Neural progenitor cell (in vitro differentiated cells): ENCODE results near the gene TCFL5.

Experiments used
- EZH2 ChIP-seq: fragments of 200-600 bp; sonication (generic); IDR thresholded peaks from 2 replicates; pipeline ENCODE4 v1.6.1; 2017; ENCODE audit warnings: antibody characterized with exemption, mild to moderate bottlenecking, moderate library complexity
- EZH2phosphoT487 ChIP-seq: fragments of 200-600 bp; sonication (generic); IDR thresholded peaks from 2 replicates; pipeline ENCODE4 v1.6.1; 2017; ENCODE audit warnings: antibody characterized with exemption

- TF ChIP-seq EZH2 (no peak), EZH2phosphoT487 (no peak)
These were observed 51.8 kb downstream of the TCFL5 start for GRCh38 chr20:62809530-62810428.
